ENCODE data around the gene RBM12.
"Not testable (repeated sequence)": the region's sequence is repeated elsewhere in the genome, so short reads cannot be mapped to it uniquely, and the experiment has no call there.

- TF ChIP-seq, protein P1, sequence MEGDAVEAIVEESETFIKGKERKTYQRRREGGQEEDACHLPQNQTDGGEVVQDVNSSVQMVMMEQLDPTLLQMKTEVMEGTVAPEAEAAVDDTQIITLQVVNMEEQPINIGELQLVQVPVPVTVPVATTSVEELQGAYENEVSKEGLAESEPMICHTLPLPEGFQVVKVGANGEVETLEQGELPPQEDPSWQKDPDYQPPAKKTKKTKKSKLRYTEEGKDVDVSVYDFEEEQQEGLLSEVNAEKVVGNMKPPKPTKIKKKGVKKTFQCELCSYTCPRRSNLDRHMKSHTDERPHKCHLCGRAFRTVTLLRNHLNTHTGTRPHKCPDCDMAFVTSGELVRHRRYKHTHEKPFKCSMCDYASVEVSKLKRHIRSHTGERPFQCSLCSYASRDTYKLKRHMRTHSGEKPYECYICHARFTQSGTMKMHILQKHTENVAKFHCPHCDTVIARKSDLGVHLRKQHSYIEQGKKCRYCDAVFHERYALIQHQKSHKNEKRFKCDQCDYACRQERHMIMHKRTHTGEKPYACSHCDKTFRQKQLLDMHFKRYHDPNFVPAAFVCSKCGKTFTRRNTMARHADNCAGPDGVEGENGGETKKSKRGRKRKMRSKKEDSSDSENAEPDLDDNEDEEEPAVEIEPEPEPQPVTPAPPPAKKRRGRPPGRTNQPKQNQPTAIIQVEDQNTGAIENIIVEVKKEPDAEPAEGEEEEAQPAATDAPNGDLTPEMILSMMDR (IDR thresholded peaks at IDR 0.05), result not testable (repeated sequence)
- not testable (repeated sequence) for TF ChIP-seq EZH2 (IDR thresholded peaks at IDR 0.05; ENCODE audit: borderline replicate concordance, insufficient read depth, low read depth, low read length, poor library complexity, severe bottlenecking)
Measured at GRCh38 chr20:35713120-35713519, 48.4 kb upstream of the RBM12 start.
